BLaER1 (cell line): ENCODE data around the gene FYCO1.
"Not testable (repeated sequence)": the region's sequence is repeated elsewhere in the genome, so short reads cannot be mapped to it uniquely, and the experiment has no call there.

Experiments
- H3K27ac ChIP-seq: shearing (Covaris generic); formaldehyde crosslinking; 2 replicates; pipeline ENCODE4 v1.8.1; 2022
- H3K27me3 ChIP-seq: shearing (Covaris generic); formaldehyde crosslinking; 2 replicates; pipeline ENCODE4 v1.8.1; 2022
- H3K36me3 ChIP-seq: shearing (Covaris generic); formaldehyde crosslinking; 2 replicates; pipeline ENCODE4 v1.8.1; 2022
- H3K4me1 ChIP-seq: shearing (Covaris generic); formaldehyde crosslinking; 2 replicates; pipeline ENCODE4 v1.8.1; 2022
- H3K4me2 ChIP-seq: shearing (Covaris generic); formaldehyde crosslinking; 2 replicates; pipeline ENCODE4 v1.8.1; 2022
- H3K4me3 ChIP-seq: shearing (Covaris generic); formaldehyde crosslinking; 2 replicates; pipeline ENCODE4 v1.8.1; 2022
- H3K9ac ChIP-seq: shearing (Covaris generic); formaldehyde crosslinking; 2 replicates; pipeline ENCODE4 v1.8.1; 2022
- H3K9me3 ChIP-seq: shearing (Covaris generic); formaldehyde crosslinking; 2 replicates; pipeline ENCODE4 v1.8.1; 2022
- H4K20me1 ChIP-seq: shearing (Covaris generic); formaldehyde crosslinking; 2 replicates; pipeline ENCODE4 v1.8.1; 2022
- Cebpa-rat ChIP-seq: shearing (Covaris generic); IDR thresholded peaks from 2 replicates; pipeline ENCODE4 v1.8.1; 2022

The FYCO1 gene

GRCh38 chr3:46012246-46012645 lies 16.6 kb upstream of the FYCO1 start:
- Histone ChIP-seq H3K9ac (no peak overlapping the region), H3K27me3 (no peaks in the 10 kb centered on the region), H4K20me1 (no peaks in the 10 kb centered on the region), H3K4me2 (no peak overlapping the region), H3K4me3 (no peak overlapping the region), H3K27ac (no peak overlapping the region), H3K9me3 (no peaks in the 10 kb centered on the region), H3K4me1 (no peaks in the 10 kb centered on the region), H3K36me3 (no peaks in the 10 kb centered on the region)
- TF ChIP-seq Cebpa-rat: no peak

DNA sequence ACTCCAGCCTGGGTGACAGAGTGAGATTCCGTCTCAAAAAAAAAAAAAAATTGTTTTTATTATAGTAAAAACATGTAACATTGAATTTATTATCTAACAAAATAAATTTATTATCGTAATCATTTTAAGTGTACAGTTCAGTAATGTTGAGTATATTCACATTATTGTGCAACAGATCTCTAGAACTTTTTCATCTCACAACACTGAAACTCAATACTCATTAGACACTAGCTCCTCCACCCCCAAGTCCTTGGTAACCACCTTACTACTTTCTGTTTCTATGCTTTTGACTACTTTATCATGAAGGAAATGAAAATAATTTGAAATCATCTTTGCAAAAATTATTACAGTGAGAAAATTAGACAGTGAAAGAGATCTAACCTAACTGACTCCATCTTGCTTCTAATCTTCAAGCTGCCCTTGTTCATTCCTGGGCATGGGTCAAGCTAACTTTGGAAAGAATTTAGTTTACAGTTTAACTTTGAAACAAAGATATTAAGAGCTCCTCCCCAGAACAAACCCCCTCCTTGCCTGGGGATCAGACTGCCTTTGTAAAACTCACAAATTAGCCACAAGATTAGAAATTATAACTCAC lies 15.0 kb upstream of the FYCO1 start:
- no peak overlapping the region for H3K9ac ChIP-seq
- no peaks in the 10 kb centered on the region for H3K36me3 ChIP-seq
- TF ChIP-seq Cebpa-rat: no peak
- H3K4me1 ChIP-seq: no peaks in the 10 kb centered on the region
- no peaks in the 10 kb centered on the region for H3K9me3 ChIP-seq
- no peaks in the 10 kb centered on the region for H4K20me1 ChIP-seq
- H3K27ac ChIP-seq: no peak overlapping the region
- H3K4me2 ChIP-seq: no peak overlapping the region
- H3K27me3 ChIP-seq: no peaks in the 10 kb centered on the region
- no peak overlapping the region for H3K4me3 ChIP-seq

DNA sequence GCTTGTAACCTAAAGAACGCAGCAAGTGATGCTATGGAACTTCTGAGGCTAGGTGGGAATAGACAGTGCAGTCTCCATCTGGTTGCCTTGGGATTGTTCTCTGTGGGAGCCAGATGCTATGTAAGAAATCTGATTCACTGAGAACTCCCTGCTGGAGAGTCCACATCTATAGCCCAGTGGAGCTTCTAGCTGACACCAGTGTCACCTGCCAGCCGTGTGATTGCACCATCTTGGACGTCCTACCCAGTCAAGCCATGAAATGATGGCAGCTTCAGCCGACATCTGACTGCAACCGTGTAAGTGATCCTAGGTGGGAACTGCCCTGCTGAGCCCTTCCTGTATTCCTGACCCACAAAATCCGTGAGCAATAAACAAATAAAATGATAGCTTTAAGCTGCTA lies 12.4 kb upstream of the FYCO1 start:
- Histone ChIP-seq H3K4me1 (no peaks in the 10 kb centered on the region), H4K20me1 (no peaks in the 10 kb centered on the region), H3K9me3 (no peaks in the 10 kb centered on the region), H3K27me3 (no peaks in the 10 kb centered on the region), H3K4me2 (no peak overlapping the region), H3K27ac (no peak overlapping the region), H3K36me3 (no peaks in the 10 kb centered on the region), H3K9ac (no peak overlapping the region), H3K4me3 (no peak overlapping the region)
- TF ChIP-seq Cebpa-rat: no peak

DNA sequence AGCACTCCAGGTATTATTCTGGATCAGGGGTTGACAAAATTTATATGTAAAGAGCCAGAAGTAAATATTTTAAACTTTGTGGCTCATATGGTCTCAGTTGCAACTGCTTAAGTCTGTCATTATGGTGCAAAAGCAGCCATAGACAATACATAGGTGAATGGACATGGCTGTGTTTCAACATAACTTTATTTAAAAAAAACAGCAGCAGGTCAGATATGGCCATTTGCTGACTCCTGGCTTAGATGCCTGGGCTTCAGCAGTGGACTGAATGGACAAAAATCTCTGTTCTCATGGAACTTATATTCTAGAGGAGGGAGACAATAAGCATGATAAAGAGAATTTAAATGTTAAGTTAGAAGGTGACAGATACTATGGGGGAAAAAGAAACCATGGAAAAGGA lies 11.7 kb upstream of the FYCO1 start:
- Histone ChIP-seq H3K4me1 (no peaks in the 10 kb centered on the region), H4K20me1 (no peaks in the 10 kb centered on the region), H3K4me3 (no peak overlapping the region), H3K4me2 (no peak overlapping the region), H3K27me3 (no peaks in the 10 kb centered on the region), H3K9ac (no peak overlapping the region), H3K9me3 (no peaks in the 10 kb centered on the region), H3K27ac (no peak overlapping the region), H3K36me3 (no peaks in the 10 kb centered on the region)
- no peak for TF ChIP-seq Cebpa-rat

DNA sequence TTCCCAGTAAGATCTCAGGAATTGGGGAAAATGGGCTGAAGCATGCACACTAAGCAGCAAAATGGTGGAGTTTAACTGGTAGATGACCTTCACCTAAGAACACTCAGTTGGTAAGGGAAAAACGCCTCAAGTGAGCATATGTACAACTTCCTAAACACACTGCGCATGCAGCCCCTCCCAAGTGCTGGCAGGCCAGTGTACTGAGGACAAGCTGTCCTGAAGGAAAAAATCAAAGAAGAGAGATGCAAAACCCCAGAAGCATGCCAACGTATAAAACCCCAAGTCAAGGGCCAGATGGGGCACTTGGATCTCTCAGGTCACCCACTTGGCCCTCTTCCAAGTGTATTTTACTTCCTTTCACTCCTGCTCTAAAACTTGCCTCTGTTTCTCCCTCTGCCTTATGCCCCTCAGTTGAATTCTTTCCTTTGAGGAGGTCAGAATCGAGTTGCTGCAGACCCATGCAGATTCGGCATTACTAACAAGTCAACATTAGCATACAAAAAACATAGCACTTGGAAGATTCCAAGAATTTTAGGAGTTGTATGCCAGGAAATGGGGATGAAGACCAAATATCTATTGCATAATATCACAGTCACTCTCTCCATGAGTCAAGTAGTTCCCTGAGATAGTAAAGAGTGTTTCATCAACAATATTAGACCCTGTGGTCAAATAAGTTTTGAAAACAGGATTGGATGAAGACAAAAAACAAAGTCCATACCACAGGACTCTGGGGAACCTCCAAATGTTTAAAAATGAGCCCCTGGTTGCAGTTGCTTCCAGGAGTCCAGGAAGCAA lies 10.8 kb upstream of the FYCO1 start:
- no peak overlapping the region for H3K9ac ChIP-seq
- no peaks in the 10 kb centered on the region for H3K9me3 ChIP-seq
- H3K27me3 ChIP-seq: no peaks in the 10 kb centered on the region
- H3K27ac ChIP-seq: no peak overlapping the region
- H3K4me3 ChIP-seq: no peak overlapping the region
- no peak overlapping the region for H3K4me2 ChIP-seq
- H3K36me3 ChIP-seq: no peaks in the 10 kb centered on the region
- no peak for TF ChIP-seq Cebpa-rat
- no peaks in the 10 kb centered on the region for H3K4me1 ChIP-seq
- H4K20me1 ChIP-seq: no peaks in the 10 kb centered on the region

DNA sequence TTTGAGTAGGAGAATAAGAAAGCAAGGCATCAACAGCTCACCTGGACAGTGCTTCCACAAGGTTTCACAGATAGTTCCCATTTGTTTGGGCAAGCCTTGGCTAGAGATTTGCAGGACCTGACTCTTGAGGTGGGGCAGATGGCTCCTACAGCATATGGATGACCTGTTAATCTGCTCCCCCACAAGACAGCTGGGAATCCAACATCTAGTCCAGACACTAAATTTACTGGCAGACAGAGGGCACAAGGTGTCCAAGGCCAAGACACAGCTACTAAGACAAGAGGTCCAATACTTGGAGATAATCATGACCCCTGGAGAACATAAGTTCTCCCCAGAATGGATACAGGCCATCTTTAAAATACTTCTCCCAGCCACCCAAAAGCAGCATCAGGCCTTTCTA lies 8.1 kb upstream of the FYCO1 start:
- H3K4me1 ChIP-seq, H3K9ac ChIP-seq, H3K9me3 ChIP-seq, H3K4me2 ChIP-seq, H3K27me3 ChIP-seq, H3K4me3 ChIP-seq, H3K36me3 ChIP-seq, H3K27ac ChIP-seq, H4K20me1 ChIP-seq: not testable (repeated sequence)

- Histone ChIP-seq H3K27me3 (no peaks in the 10 kb centered on the region), H3K4me1 (peaks cover 3% of the 10 kb centered on the region; the same call in 1 of the 2 replicates), H4K20me1 (no peaks in the 10 kb centered on the region), H3K9me3 (no peaks in the 10 kb centered on the region), H3K36me3 (no peaks in the 10 kb centered on the region), H3K27ac (no peak overlapping the region), H3K9ac (no peak overlapping the region), H3K4me3 (no peak overlapping the region), H3K4me2 (no peak overlapping the region)
- TF ChIP-seq Cebpa-rat: no peak
Observed at GRCh38 chr3:46001178-46001577, 5.6 kb upstream of the FYCO1 start.

DNA sequence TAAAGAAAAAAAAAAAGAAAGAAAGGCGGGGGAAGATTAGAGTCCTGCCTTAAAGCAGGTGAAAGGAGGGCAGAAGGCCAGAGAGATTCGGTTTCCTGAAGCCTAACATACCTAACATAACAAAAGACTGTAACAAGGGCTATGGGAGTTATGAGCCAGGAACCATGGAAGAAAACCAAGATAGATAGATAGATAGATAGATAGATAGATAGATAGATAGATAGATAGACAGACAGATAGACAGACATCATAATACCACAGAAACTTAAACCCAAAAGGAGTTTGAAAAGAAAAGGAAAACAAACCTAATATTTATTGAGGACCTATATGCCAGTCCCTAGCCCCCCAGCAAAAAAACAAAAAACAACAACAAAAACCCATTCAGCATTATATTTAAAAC lies 2.3 kb upstream of the FYCO1 start:
- H3K27ac ChIP-seq: no peak overlapping the region
- H3K4me2 ChIP-seq: no peak overlapping the region
- H3K4me3 ChIP-seq: no peak overlapping the region
- peaks cover under 1% of the 10 kb centered on the region; the same call in 1 of the 2 replicates for H4K20me1 ChIP-seq
- no peak overlapping the region for H3K9ac ChIP-seq
- no peaks in the 10 kb centered on the region for H3K36me3 ChIP-seq
- peaks cover 24% of the 10 kb centered on the region for H3K4me1 ChIP-seq
- TF ChIP-seq Cebpa-rat: no peak
- no peaks in the 10 kb centered on the region for H3K9me3 ChIP-seq
- H3K27me3 ChIP-seq: no peaks in the 10 kb centered on the region

GRCh38 chr3:45997499-45997898 lies 1.9 kb upstream of the FYCO1 start:
- not testable (repeated sequence) for H3K4me3 ChIP-seq

GRCh38 chr3:45994419-45995235 lies 997 bp downstream of the FYCO1 start:
- Histone ChIP-seq H3K4me1 (peaks cover 42% of the 10 kb centered on the region), H3K27me3 (no peaks in the 10 kb centered on the region), H3K36me3 (peaks cover 8% of the 10 kb centered on the region), H3K27ac (peak overlapping the region; percentile 95), H3K9me3 (no peaks in the 10 kb centered on the region), H3K9ac (peak overlapping the region; percentile 94), H3K4me2 (peak overlapping the region; percentile 90), H4K20me1 (peaks cover 33% of the 10 kb centered on the region), H3K4me3 (peak overlapping the region; percentile 96)
- no peak for TF ChIP-seq Cebpa-rat

More at GRCh38 chr3:45997499-45997898, 1.9 kb upstream of the FYCO1 start:
- H3K9me3 ChIP-seq, H3K36me3 ChIP-seq, H3K27me3 ChIP-seq, H3K27ac ChIP-seq, H4K20me1 ChIP-seq, H3K4me2 ChIP-seq, H3K9ac ChIP-seq: not testable (repeated sequence)
- peaks cover 28% of the 10 kb centered on the region for H3K4me1 ChIP-seq
